Uterine smooth muscle cell (primary cell): ENCODE measurements around the gene OR10H4. TPM values are rescaled to one million over a fixed set of nuclear protein-coding genes. Genes with fewer than 3 reads are reported as not detected.

Source experiments
- total RNA-seq: library from RNA; depleted of rRNA; stranded (reverse); fragments of >200 nt; gene quantifications from 2 replicates; pipeline ENCODE4 v1.2.3, GENCODE V29; 2014

OR10H4 gene
- total RNA-seq, result not detected in 2 replicates

GRCh38 chr19:15948223-15949058, at the start of gene OR10H4:
TSS of gene OR10H4 (plus strand) at chr19:15949008. CDS start at chr19:15949008, 0 bp downstream.

GRCh38 chr19:15934332-15935078, 14.3 kb upstream of the OR10H4 start, which contains the start of gene CYP4F11:
TSS of gene CYP4F11 (minus strand) at chr19:15934529. CDS start at chr19:15934408, 121 bp downstream.

Other genes with a start within 250 kb of the OR10H4 start
- gene OR10H2, start 221.0 kb upstream of the OR10H4 start, total RNA-seq, result not detected in 2 replicates
- gene OR10H3, start 211.0 kb upstream of the OR10H4 start, total RNA-seq, result not detected in 2 replicates
- not detected in 2 replicates for gene OR10H5, start 161.3 kb upstream of the OR10H4 start, total RNA-seq
- not detected in 2 replicates for gene OR10H1, start 133.3 kb upstream of the OR10H4 start, total RNA-seq
- not detected in 2 replicates for gene CYP4F2, start 50.9 kb upstream of the OR10H4 start, total RNA-seq
- not detected in 2 replicates for gene CYP4F11, start 14.5 kb upstream of the OR10H4 start, total RNA-seq
- gene TPM4, start 127.5 kb downstream of the OR10H4 start, total RNA-seq, result 1,300 and 1,502 TPM in 2 replicates
- gene RAB8A, start 162.9 kb downstream of the OR10H4 start, total RNA-seq, result 39.9 and 63.9 TPM in 2 replicates
- gene HSH2D, start 194.7 kb downstream of the OR10H4 start, total RNA-seq, result not detected in 2 replicates
- not detected in 2 replicates for gene CIB3, start 224.5 kb downstream of the OR10H4 start, total RNA-seq
- gene FAM32A, start 236.4 kb downstream of the OR10H4 start, total RNA-seq, result 76.1 and 98.6 TPM in 2 replicates
- gene AP1M1, start 248.9 kb downstream of the OR10H4 start, total RNA-seq, result 56.6 and 83.2 TPM in 2 replicates